ENCODE data around the gene MEDAG.

DNA sequence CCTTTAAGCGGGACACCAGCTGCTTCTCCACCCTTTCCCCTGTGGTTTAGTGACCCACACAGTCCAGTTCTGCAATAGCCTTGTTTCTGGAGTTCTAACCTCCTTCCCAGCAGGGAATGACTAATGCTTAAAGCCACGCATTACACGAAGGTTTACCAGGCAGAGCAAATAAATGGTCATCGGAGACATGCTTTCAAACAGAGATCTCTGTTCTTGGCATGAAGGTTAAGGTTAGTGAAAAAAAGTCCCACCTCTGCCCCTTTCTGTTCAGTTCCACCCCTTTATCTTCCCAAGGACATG is 25.3 kb upstream of the MEDAG start:
- TF ChIP-seq CTCF (optimal IDR thresholded peaks at IDR 0.05 in 1 of 3, IDR thresholded peaks at IDR 0.05 in 1 of 3, conservative IDR thresholded peaks at IDR 0.05 in 1 of 3; ENCODE audit: extremely low read depth in 1 of 3, insufficient read depth in 2 of 3, low read length in 3 of 3), result no peak
- TF ChIP-seq EZH2 (IDR thresholded peaks at IDR 0.05; ENCODE audit: low read length), result no peak
